ENCODE measurements around the gene KLHL29.

KLHL29 gene

DNA sequence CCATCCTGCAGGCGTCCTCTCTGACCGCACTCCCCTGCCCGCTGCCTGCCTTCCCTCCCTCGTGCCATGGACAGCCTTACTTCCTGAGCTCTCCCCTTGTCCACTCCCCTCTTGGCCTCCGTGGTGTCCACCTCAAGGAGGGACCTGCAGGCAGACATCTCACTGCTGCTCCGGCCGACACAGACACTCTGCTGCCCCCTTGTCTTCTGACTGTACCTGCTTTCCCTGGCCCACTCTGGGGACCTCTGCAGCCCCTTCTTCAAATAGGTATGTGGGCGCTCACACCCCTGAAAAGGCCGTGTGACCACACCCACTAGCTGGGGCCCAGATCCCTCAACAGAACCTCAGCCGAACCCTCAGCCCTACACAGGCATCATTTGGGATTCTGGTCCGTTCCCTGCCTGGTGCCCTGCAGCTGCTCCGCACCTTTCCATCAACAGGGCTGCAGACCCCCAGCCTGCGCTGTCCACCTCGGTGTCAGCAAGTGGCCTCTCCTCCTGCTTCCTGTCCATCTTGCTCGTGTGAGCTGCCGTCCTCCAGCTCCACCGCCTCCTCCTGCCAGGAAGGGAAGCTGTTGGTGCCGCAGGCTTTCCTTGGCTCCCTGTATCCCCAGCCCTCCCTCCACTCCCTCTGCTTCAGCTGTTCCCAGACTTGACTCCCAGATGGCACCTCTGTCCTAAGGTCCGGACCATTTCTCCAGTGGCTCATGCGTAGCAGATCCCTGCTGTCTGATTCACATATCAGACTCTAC lies 94.1 kb downstream of the KLHL29 start:
- peak; percentile 15 for DNase-seq

DNA sequence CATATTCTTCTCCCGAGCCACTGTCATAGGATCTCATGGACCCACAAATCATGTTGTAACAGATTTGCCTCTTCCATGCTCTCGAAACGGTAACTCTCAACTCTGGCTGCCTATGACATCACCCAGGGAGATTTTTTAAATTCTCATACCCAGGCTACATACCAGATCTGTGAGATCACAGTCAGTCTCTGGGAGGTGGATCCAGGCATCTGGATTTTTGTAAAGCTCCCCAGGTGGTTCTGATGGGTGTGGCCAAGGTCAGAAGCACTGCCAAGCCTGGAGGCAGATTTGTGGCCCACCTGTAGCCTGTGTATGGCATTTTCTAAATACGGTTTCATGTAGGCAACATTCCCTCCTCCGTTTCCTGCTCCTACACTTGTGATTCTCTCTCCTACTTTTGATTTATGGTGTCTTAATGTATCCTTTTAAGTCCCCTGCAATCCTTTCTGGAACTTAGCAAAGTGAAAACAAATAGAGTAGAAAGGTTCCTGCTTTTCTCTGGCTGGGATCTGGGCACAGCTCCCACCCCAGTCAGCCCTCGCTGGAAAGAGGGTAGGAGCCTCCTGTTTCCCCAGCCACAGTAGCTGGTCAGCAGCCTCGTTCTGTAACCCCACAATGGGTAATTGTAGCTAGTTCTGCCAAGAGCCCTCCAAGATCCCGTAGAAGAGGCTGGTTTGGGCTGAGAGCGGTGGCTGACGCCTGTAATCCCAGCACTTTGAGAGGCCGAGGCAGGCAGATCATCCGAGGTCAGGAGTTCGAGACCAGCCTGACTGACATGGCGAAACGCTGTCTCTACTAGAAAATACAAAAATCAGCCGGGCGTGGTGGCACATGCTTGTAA lies 96.2 kb downstream of the KLHL29 start:
- DNase-seq = no peak

GRCh38 chr2:23482188-23482587 lies 97.2 kb downstream of the KLHL29 start:
- DNase-seq = no peak

- no peak for DNase-seq
These were observed 97.6 kb downstream of the KLHL29 start for GRCh38 chr2:23482607-23483006.

DNA sequence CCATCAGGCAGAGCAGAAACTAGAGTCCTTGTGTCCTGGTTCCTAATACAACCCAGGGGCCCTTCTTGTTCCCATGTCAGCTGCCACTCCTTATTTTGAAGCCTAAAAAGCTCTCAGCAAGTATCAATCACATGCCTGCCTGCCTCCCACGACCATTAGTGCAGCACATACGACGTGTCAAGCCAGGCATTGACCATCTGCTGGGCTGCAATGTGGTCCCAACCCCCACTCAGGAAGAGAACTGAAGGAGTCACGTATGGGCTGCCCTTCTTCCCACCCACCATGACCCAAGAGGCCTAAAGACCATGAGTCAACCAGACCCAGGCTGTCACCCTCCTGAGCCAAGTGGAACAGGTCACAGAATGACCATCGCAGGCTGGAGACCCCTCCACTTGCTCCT lies 98.8 kb downstream of the KLHL29 start:
- DNase-seq = peak; percentile 27

DNA sequence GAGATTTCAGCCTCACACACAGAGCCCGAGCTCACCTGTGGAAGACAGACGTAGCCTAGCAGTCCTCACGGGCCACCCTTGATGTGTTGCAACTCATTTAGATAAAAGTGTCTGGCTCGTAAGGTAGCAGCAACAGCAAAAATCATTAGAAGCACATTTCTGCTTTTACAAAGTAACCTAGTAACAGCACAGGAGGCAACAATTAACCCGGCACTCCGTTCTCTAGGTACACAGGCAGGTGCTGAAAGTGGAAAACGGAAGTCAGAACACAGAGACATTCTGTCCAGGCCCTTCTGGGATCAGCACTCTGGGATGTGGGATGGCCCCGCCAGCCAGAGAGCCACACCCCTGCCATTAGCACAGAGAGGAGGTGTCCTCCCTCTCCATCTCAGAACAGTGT lies 99.3 kb downstream of the KLHL29 start:
- no peak for DNase-seq

DNA sequence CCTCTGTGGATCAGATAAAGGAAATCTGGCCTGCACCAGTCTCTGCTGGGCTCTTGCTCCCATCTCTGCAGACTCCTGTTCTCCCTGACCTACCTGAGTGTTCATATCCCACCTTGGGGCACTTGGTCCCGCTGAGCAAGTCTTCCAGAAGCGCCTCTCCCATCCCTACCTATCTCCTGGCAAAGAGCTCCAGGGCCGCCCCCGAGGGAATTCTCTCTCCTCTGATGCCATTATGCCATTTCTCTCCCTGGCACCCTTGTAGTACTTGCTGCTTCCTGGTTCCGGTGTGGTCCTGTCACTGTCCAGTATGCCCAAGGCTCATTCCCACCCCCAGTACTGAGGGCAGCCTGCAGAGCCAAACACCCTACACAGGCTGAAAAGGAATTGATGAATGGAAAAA lies 99.8 kb downstream of the KLHL29 start:
- no peak for DNase-seq

DNA sequence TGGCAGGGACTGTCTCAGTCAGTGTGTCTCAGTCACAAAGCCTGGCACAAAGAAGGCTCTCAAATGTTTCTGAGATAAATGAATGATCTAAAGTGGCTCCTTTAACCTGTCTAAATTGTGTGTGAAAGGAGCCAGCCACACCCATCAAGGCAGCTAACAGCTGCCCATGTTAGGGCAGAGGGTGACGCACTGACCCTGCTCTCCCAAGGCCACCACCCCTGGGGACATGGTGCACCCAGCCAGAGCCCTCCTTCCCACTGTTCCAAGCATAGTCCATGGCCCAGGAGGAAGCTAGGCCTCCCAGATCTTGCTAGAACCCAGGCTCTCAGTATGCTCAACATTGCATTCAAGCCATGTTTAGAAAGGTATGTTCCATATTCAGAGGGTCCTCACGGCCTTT lies 100.3 kb downstream of the KLHL29 start:
- no peak for DNase-seq

- DNase-seq = peak; percentile 52
These were observed 101.1 kb downstream of the KLHL29 start for GRCh38 chr2:23485841-23486683.

DNA sequence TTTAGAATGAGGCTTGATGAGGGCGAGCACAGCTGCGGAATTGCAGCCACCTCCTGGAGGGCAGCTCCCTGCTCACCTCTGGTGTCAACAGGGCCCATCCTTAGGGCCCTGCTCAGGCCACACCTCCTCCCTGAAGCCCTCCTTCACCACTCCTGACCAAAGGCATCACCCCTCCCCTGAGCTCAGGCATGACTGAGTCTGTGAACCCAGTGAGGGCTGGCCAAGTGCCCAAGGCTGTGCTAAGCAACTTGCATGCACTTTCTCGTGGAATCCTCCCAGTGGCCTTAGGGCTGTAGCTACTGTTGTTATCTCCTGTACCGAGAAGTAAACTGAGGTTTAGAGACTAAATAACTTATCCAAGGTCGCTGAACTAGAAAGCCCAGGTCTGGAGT lies 101.7 kb downstream of the KLHL29 start:
- peak; percentile 31 for DNase-seq

GRCh38 chr2:23487735-23488492 lies 102.9 kb downstream of the KLHL29 start:
- DNase-seq = no peak

- no peak for DNase-seq
These were observed 103.6 kb downstream of the KLHL29 start for GRCh38 chr2:23488584-23488983.

GRCh38 chr2:23489471-23490322 lies 104.7 kb downstream of the KLHL29 start:
- DNase-seq = no peak

DNA sequence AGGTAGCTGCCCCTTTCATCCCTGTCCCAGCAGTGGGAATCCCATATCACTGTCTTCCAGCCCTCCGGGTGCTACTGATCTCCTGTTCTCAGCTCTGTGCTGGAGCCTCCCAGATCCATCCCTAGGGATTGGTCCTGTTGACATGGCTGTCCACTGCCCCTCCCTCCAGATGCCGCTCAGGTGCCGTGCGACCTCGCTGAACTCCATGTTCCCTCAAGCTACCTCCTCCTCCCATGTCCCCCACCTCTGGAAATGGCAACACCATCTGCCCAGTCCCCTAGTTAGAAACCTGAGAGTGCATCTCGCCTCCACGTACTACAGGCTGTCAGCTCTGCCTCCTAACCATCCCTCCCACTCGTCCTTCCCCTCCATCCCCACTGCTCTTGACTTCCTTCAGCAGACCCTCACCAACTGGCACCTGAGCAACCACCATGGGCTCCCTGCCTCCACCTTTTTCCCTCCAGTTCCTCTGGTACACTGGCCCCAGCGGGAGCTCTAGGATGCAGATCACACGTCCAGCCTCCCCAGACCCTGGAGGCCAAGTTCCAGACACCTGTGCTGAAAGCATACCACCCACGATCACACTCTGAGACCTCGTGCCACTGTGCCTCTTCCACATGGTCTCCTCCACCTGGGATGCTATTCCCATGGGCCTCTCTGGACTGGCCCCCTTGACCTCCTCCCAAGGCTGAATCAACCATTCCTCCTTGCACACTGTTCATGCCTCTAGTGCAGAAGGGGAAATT lies 106.8 kb downstream of the KLHL29 start:
- DNase-seq = peak; percentile 93

GRCh38 chr2:23492337-23492675 lies 107.3 kb downstream of the KLHL29 start:
- DNase-seq = peak; percentile 81

DNA sequence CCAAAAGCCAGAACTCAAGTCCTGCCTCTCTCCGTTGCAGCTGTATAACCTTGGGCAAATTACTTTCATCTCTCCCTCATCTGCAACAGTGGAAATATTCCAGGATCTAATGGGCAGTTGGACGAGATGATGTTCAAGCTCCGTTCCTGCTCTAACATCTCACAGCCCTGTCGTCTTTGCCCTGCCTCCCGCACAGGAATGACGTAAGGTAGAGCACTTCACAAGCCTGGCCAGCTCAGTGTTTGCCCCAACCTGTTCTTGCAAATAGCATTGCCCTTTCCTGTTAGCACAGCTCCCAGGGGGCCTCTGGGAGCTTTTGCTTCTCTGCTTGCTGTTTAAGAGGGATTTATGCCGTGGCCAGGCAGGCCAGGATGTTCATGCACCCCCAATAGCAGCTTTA lies 107.9 kb downstream of the KLHL29 start:
- peak; percentile 97 for DNase-seq

DNA sequence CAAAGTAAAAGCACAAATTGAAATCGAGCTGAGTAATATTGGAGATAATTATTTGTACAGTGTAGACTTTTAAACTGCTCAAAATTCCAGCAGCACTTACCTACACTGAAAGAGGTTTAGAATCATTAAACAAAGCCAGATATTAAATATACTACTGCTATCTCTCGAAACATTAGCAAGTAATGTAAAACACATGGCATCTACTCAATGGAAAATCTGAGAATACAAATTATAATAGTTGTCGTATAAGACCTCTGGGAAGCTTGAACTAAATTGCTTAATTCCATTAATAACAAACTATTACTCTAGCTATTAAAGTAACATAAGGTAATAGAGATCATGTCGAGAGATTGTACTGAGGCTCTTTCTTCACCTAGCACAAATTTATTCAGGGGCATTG lies 108.9 kb downstream of the KLHL29 start:
- no peak for DNase-seq

DNA sequence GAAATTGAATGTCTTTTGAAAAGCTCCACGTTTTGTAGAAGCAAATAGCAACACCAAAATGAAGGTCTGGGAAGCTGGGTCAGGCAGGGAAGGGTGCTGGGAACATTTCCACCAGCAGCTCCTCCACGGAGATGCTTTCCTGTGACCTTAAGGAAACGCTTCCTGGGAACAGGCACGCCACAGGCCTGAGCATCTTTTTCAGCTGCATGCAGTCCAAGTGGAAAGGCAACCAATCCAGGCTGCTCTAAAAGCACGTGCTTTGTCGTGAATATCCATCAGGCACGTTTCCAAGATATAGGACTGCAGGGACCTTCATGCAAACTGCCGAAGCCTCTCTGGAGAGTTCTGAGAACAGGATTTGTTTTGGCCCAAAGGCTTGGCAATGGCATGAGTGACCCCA lies 109.3 kb downstream of the KLHL29 start:
- peak; percentile 46 for DNase-seq

DNA sequence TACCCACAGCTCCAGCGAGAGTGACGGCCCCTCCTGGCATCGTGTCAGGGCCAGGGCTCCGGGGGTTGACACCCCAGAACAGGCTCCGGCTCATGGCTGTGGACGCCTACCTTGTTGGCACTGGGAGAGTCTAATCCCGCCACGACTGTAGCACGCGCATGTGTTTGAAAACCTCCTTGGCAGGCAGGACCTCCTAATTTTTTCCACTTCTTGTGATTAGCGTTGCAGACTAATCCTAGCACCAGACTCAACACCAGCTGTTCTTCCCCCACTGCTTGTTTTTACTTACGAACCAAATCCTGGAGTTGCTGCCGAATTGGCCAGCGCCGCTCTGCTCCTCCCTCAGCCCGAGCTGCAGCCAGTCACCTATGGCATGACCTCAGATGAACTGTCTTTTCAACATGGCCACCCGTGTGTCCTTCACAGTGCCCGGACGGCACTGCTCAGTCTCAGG lies 110.7 kb downstream of the KLHL29 start:
- DNase-seq = peak; percentile 99

DNA sequence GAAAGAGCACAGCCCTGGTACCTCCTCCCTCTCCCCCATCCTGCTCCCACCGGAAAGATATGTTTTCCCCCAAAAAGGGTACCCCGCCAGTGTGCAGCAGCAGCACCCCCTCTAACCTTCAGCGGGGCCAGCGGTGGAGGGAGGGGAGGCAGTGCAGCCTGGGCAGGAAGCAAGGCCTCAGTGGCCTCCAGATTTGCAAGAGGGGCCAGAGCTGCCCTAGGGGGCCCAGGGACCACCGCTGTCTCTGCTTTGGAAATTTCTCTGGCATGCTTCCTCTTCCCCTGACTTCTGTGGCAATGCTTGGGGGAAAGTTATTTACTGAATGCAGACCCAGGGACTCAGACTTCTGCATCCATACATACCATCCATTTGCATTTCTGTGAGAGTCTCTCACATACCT lies 111.5 kb downstream of the KLHL29 start:
- DNase-seq = no peak

DNA sequence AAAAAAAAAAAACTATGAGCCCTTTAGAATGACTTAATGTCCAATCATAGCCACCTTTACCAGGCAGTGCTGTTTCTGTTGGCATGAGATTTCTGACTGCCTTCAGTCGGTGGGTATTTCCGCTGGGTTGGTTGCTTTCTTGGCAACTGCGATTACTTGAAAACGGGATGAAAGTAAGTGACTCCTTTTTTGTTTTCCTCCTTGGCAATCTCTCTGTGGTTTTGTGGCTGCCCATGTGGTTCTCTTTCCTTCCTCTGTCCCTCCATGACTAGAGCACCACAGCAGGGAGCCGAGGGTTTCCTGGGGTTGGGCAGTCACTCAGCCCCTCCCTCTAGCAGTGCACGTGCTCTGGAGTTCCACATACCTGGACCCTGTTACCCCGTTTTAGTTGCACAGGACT lies 112.1 kb downstream of the KLHL29 start:
- no peak for DNase-seq

All from NCI-H82 (cell line).